ENCODE results near the gene SUCO.

DNA sequence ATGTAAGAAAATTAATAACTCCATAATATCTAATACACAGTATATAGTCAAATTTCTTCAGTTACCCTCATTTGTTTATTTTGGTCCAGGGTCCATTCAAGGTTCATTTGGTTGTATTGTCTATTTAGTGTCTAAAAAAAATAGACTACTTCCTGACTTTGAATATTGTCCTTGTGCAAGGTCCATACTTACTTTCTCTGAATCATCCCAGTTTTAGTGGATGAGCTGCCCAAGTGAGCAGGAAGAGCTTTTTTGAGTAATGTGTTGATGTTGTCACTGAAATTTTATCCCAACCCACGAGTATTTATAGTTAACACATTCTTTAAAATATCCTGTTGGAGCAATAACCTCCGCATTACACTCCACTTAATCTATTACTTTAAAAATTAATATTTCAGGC, 80.3 kb downstream of the SUCO start:
- TF ChIP-seq CTCF (IDR thresholded peaks at IDR 0.05) (no peak), POLR2A (IDR thresholded peaks at IDR 0.05) (no peak)

Data from uterus (tissue), 2 donors.